Neural crest cell (in vitro differentiated cells): ENCODE results near the gene BRCA2. TPM values are rescaled to one million over a fixed set of nuclear protein-coding genes. Genes with fewer than 3 reads are reported as not detected.
"Not testable (repeated sequence)": the region's sequence is repeated elsewhere in the genome, so short reads cannot be mapped to it uniquely, and the experiment has no call there.

Experiments used
- DNase-seq: peaks from one replicate; pipeline ENCODE4 v3.0.0; 2021; ENCODE audit warnings: low read depth, mixed read lengths, low spot score
- H3K27ac Mint-ChIP-seq: one replicate; pipeline ENCODE4 v1.8.0; 2021; ENCODE audit warnings: mild to moderate bottlenecking, mixed read lengths; ENCODE audit not compliant: unreplicated experiment
- H3K27me3 Mint-ChIP-seq: 2 replicates; pipeline ENCODE4 v1.8.0; 2021; ENCODE audit warnings: low read depth, mild to moderate bottlenecking, mixed read lengths
- H3K36me3 Mint-ChIP-seq: 2 replicates; pipeline ENCODE4 v1.8.0; 2021; ENCODE audit warnings: low read depth, mild to moderate bottlenecking, mixed read lengths
- H3K4me1 Mint-ChIP-seq: 2 replicates; pipeline ENCODE4 v1.8.0; 2021; ENCODE audit warnings: mixed read lengths
- H3K4me3 Mint-ChIP-seq: one replicate; pipeline ENCODE4 v1.8.0; 2021; ENCODE audit warnings: mild to moderate bottlenecking, mixed read lengths
- H3K9me3 Mint-ChIP-seq: 2 replicates; pipeline ENCODE4 v1.8.0; 2021; ENCODE audit warnings: mixed read lengths
- total RNA-seq: library from RNA; stranded (reverse); gene quantifications from 2 replicates; pipeline ENCODE4 v1.2.1, GENCODE V29; 2021
- TF ChIP-seq, protein P1 (sequence below): fragments of 200-600 bp; sonication (generic); conservative IDR thresholded peaks from 2 replicates; pipeline ENCODE4 v1.5.0; 2021; ENCODE audit warnings: antibody characterized with exemption, mild to moderate bottlenecking

BRCA2 gene
- total RNA-seq, 1 donor from 2014 or later, result 26.4 TPM

DNA sequence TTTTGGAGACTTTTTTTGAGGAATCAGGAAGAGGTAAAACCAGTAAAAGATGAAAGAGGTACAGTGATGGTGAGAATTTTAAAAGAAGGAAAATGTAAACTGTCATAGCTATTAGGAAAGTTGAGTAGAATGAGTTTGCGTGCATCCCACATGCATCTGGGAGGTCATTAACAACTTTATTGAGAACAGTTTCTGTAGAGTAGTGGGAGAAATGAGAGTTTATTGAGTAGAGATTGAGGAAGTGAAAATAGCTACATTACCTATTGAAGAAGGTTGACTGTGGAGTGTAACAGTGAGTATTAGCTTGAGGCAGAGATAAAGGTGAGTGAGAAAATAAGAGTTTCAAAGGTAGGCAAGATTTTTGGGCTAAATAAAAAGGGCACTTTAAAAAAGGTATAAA, 38.7 kb downstream of the BRCA2 start:
- Mint-ChIP-seq H3K4me1 (no peaks in the 10 kb centered on the region), H3K27me3 (no peaks in the 10 kb centered on the region), H3K36me3 (peaks cover 19% of the 10 kb centered on the region), H3K27ac (no peak overlapping the region), H3K4me3 (no peak overlapping the region), H3K9me3 (peaks cover 2% of the 10 kb centered on the region)
- no peak for DNase-seq
- TF ChIP-seq, protein P1, sequence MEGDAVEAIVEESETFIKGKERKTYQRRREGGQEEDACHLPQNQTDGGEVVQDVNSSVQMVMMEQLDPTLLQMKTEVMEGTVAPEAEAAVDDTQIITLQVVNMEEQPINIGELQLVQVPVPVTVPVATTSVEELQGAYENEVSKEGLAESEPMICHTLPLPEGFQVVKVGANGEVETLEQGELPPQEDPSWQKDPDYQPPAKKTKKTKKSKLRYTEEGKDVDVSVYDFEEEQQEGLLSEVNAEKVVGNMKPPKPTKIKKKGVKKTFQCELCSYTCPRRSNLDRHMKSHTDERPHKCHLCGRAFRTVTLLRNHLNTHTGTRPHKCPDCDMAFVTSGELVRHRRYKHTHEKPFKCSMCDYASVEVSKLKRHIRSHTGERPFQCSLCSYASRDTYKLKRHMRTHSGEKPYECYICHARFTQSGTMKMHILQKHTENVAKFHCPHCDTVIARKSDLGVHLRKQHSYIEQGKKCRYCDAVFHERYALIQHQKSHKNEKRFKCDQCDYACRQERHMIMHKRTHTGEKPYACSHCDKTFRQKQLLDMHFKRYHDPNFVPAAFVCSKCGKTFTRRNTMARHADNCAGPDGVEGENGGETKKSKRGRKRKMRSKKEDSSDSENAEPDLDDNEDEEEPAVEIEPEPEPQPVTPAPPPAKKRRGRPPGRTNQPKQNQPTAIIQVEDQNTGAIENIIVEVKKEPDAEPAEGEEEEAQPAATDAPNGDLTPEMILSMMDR, result no peak

- not testable (repeated sequence) for H3K4me1 Mint-ChIP-seq, H3K9me3 Mint-ChIP-seq, H3K4me3 Mint-ChIP-seq, H3K27me3 Mint-ChIP-seq, DNase-seq, H3K27ac Mint-ChIP-seq
- peaks cover 14% of the 10 kb centered on the region for H3K36me3 Mint-ChIP-seq
These were observed 40.6 kb downstream of the BRCA2 start for GRCh38 chr13:32355935-32356334.

DNA sequence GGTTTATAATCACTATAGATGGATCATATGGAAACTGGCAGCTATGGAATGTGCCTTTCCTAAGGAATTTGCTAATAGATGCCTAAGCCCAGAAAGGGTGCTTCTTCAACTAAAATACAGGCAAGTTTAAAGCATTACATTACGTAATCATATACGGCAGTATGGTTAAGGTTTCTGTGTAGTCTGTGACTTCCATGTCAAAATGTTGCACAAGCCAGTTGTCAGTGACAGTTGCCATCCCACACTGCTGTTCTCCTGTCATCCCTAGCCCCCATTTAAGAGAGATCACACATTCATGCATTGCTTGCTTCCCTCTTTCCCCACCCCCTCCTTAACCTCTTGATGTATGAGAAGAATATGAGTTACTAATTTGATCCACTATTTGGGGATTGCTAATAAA, 47.3 kb downstream of the BRCA2 start:
- DNase-seq, result no peak
- Mint-ChIP-seq H3K9me3 (no peaks in the 10 kb centered on the region), H3K27me3 (no peaks in the 10 kb centered on the region), H3K27ac (no peak overlapping the region), H3K4me1 (no peaks in the 10 kb centered on the region), H3K4me3 (no peak overlapping the region), H3K36me3 (peaks cover 11% of the 10 kb centered on the region)
- TF ChIP-seq, protein P1, result no peak

DNA sequence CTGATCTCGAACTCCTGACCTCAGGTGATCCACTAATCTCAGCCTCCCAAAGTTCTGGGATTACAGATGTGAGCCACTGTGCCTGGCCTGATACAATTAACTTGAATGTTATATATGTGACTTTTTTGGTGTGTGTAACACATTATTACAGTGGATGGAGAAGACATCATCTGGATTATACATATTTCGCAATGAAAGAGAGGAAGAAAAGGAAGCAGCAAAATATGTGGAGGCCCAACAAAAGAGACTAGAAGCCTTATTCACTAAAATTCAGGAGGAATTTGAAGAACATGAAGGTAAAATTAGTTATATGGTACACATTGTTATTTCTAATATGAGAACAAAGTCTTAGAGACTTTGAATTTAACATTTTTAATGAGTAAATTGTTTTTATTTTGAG, 55.5 kb downstream of the BRCA2 start:
- H3K4me1 Mint-ChIP-seq, result no peaks in the 10 kb centered on the region
- H3K4me3 Mint-ChIP-seq, result no peak overlapping the region
- peaks cover 11% of the 10 kb centered on the region for H3K9me3 Mint-ChIP-seq
- H3K27ac Mint-ChIP-seq, result no peak overlapping the region
- peaks cover 37% of the 10 kb centered on the region for H3K36me3 Mint-ChIP-seq
- TF ChIP-seq, protein P1, result no peak
- DNase-seq, result no peak
- no peaks in the 10 kb centered on the region for H3K27me3 Mint-ChIP-seq

- TF ChIP-seq, protein P1, result no peak
These were observed 61.5 kb downstream of the BRCA2 start for GRCh38 chr13:32376642-32377415.

GRCh38 chr13:32378012-32378411, 62.7 kb downstream of the BRCA2 start:
- Mint-ChIP-seq H3K27ac (no peak overlapping the region), H3K9me3 (peaks cover 5% of the 10 kb centered on the region), H3K4me1 (no peaks in the 10 kb centered on the region), H3K4me3 (no peak overlapping the region), H3K27me3 (no peaks in the 10 kb centered on the region), H3K36me3 (peaks cover 26% of the 10 kb centered on the region)
- DNase-seq, result no peak
- TF ChIP-seq, protein P1, result no peak

More at GRCh38 chr13:32376642-32377415, 61.5 kb downstream of the BRCA2 start:
- DNase-seq, result no peak
- Mint-ChIP-seq H3K4me3 (no peak overlapping the region), H3K9me3 (peaks cover 11% of the 10 kb centered on the region), H3K36me3 (peaks cover 37% of the 10 kb centered on the region), H3K27ac (no peak overlapping the region), H3K4me1 (no peaks in the 10 kb centered on the region), H3K27me3 (no peaks in the 10 kb centered on the region)
